HG03280 (cell line): ENCODE results near the gene TUT4.
"Not testable (repeated sequence)": the region's sequence is repeated elsewhere in the genome, so short reads cannot be mapped to it uniquely, and the experiment has no call there.

Source experiments
- ATAC-seq: cut with Tn5 transposase; IDR thresholded peaks from one replicate; pipeline ENCODE4 v1.9.1; 2021; ENCODE audit warnings: mild to moderate bottlenecking, moderate library complexity; ENCODE audit not compliant: unreplicated experiment

Gene TUT4

DNA sequence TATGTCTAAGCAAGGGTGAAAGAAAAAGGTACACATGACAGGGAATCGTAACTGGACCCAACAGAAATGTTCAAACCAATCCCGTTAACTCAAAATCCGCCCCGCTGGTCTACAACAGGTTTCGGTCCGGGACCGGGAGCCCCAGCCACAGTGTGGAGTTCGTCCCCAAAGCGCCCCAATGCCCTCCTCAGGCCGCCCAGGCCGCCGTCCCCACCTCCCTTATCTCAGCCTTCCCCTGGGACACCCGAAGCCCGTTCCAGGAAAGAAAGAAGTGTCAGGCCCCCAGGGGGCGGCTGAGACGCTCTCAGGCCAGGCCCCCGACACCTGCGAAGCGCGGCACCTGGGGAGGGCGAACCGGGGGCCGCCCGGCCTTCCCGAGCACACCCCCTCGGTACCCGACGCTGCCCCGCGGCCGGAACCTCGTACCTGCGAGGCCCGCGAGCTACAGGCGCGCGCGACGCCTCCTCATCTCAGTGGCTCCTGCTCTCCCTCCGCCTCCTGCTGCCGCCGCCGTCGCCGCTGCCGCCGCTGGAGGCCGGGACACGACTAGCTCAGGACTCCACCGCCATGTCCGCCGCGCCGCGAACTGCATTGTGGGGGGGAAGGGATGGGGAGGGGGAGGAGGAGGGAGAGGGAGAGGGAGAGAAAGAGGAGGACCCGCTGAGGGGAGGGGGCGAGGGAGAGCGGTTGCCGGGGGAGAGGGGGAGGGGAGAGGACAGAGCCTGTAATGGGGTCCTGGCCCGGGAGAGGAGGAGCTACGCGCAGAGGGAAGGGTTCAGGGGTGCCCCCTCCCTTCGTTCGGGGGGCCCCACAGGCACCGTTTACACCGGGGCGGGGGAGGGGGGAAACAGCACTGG is at the start of gene TUT4:
TUT4 (minus strand) TSS at position 588 of the 857 bp plus-strand sequence. CDS start 26,812 bp downstream, outside the sequence.
- peak; percentile 42 for ATAC-seq

GRCh38 chr1:52601991-52602855 is 49.3 kb upstream of the TUT4 start, which contains the start of gene GPX7:
TSS of gene GPX7 (plus strand) at chr1:52602371. CDS start at chr1:52602410, 39 bp downstream.
- peak; percentile 47 for ATAC-seq

DNA sequence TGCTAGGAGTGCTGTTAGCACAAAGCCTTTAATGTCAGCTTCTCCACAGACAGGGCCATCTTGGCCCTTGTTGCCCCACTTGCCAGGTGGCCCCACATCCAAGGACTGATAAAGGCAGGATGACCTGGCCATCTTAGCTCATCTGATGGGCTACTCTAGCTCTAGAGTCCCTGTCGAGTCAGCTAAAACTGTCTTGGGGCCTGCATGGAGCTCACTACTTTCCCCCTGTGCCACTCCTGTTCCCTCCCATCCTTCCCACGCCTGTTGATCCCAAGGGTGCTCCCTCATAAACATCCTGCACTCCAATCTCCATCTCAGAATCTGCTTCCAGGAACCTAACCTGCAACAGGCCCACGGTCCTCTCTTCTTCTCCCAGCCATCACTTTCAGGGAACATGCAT is 48.6 kb upstream of the TUT4 start:
- ATAC-seq: no peak

GRCh38 chr1:52600533-52601179 is 47.8 kb upstream of the TUT4 start:
- ATAC-seq: no peak

DNA sequence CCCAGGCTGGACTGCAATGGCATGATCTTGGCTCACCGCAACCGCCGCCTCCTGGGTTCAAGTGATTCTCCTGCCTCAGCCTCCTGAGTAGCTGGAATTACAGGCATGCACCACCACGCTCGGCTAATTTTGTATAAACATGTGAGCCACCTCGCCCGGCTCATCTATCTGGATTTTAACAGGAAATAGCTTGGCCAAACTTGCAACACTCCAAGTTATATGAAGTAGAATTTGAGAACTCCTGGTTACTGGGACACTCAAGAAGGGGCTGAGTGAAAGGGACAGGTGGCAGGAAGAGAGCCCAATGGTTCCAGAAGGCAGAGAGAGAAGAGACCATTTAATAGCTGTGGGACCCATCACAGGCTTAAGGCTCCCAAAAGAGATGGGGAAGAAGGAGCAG is 46.3 kb upstream of the TUT4 start:
- no peak for ATAC-seq

DNA sequence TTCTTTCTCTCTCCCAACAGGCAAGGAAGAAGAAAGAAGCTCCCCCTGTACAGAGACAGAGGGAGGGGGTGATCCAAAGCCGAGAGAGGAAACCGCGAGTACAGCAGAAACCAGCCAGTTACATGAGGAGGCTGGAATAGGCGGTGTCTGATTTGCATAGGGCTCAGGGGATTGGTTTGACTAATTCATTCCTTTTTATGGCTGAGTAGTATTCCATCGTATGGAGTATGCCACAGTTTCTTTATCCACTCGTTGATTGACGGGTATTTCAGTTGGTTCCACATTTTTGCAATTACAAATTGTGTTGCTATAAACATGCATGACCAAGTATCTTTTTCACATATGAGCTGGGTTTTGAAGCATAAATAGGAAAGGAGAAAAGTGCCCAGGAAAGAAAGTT is 45.8 kb upstream of the TUT4 start:
- ATAC-seq: no peak

DNA sequence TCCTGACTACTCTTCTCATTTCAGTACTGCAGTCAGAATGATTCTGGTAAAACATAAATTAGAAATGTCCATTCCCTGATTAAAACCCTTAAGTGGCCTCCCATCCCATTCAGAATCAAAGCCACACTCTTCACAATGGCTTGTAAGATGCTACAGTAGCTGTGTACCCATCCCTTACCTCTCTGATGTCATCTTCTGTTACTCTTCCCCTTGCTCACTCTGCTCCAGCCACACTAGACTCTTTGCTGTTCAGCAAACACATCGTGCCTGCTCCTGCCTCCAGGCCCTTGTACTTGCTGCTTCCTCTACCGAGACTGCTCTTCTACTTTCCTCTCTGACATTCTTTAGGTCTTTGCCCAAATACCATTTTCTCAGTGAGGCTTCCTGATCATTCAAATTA is 45.0 kb upstream of the TUT4 start:
- ATAC-seq: no peak

DNA sequence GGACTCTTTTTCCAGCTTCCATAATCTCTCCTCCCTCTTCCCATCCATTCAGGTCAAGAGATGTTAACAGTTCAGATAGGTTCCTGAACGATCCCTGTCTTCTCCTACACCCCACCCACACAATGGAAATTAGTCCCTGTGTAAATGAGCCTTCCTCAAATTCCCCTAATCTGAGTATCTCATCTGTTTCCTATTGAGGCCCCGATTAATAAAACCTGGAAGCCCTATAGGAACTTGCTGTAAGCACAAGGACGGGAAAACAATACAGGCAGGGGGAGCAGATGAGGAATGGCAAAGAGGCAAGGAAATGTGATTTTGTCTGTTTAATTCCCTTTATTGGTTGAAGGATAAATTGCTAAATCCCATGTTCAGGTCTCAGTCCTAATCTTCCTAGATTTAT is 42.2 kb upstream of the TUT4 start:
- ATAC-seq: no peak

GRCh38 chr1:52593495-52593894 is 40.6 kb upstream of the TUT4 start:
- ATAC-seq: no peak

- no peak for ATAC-seq
Observed at GRCh38 chr1:52592637-52593323, 39.9 kb upstream of the TUT4 start.

DNA sequence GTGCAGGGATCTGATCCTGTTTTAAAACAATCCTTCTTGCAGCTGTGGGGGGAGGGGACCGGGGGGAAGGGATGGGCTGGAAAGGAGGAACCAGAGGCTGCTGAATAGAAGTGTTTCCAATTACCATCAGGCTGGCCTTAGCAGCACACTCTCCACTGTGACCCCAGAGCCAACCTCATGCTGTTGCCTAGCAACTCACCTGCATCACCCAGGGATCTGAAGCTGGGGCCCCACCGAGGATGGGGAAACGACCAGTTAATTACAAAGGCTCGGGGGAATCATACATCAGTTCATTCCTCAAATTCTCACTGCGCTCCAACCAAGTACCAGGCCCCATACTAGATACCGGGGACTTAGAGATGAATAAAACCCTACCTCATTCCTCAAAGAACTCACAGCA is 37.4 kb upstream of the TUT4 start:
- no peak for ATAC-seq

GRCh38 chr1:52588535-52588934 is 35.6 kb upstream of the TUT4 start:
- no peak for ATAC-seq

GRCh38 chr1:52588027-52588426 is 35.1 kb upstream of the TUT4 start:
- ATAC-seq: no peak

- no peak for ATAC-seq
Observed at GRCh38 chr1:52585474-52585873, 32.6 kb upstream of the TUT4 start.

GRCh38 chr1:52582116-52582696 is 29.3 kb upstream of the TUT4 start:
- no peak for ATAC-seq

- ATAC-seq: no peak
Observed at GRCh38 chr1:52580283-52580682, 27.4 kb upstream of the TUT4 start.

DNA sequence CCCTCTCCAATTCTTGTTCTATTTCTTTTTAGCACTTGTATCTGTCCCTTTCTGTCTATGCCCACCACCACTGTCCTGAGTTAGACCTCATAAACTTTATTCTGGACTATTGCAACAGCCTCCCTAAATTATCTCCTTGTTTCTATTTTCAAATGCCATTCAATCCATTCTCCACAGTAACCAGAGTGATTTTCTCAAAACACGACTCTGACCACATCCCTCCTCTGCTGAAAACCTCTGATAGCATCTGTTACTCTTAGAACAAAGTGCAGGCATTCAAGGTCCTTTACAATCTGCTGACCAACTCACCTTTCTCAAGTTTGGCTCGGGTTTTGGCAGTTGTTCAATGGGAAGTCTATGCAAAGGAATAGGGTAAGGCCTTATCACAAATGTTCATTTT is 26.5 kb upstream of the TUT4 start:
- ATAC-seq: no peak

DNA sequence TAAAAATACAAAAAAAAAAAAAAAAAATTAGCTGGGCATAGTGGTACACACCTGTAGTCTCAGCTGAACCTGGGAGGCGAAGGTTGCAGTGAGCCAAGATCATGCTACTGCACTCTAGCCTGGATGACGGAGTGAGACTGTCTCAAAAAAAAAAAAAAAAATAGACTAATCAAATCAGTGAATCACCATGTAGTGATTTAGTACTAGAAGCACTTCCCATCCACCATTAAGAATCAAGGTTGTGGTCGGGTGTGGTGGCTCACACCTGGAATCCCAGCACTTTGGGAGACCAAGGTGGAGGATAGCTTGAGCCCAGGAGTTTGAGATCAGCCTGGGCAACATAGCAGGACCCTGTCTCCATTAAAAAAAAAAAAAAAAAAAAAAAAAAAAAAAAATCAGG is 25.2 kb upstream of the TUT4 start:
- ATAC-seq: not testable (repeated sequence)

GRCh38 chr1:52576074-52576473 is 23.2 kb upstream of the TUT4 start:
- ATAC-seq: no peak

GRCh38 chr1:52574594-52574993 is 21.7 kb upstream of the TUT4 start:
- no peak for ATAC-seq
